IMR-90 (cell line): ENCODE results near the gene ARF1. TPM values are rescaled to one million over a fixed set of nuclear protein-coding genes. Genes with fewer than 3 reads are reported as not detected.

Experiments
- ATAC-seq: fragments of 200-7000 bp; cut with Tn5 transposase; 2 replicates; pipeline ENCODE4 v1.9.1; 2020; ENCODE audit warnings: low read depth, mild to moderate bottlenecking, moderate library complexity
- BruUV-seq: library from RNA; stranded (reverse); fragments of 400-500 nt; replicated peaks from 2 replicates; lab custom pipeline; 2021; lab: Mats Ljungman, UMichigan
- CTCF ChIA-PET: fragments of 300-600 bp; formaldehyde crosslinking; extraction: SDS; loops from one replicate; lab custom pipeline; 2021; ENCODE audit warnings: antibody characterized with exemption; lab: Yijun Ruan, JAX
- POLR2A ChIA-PET: fragments of 300-600 bp; sonication (Branson Sonifier 250); formaldehyde crosslinking; loops from one replicate; lab custom pipeline; 2022; ENCODE audit warnings: antibody characterized with exemption; ENCODE audit not compliant: unreplicated experiment; lab: Charles Lee
- DNase-seq: peaks from one replicate; pipeline ENCODE4 v3.0.0; 2013
- H2AFZ ChIP-seq: replicated peaks from 2 replicates; pipeline ENCODE3; 2013; ENCODE audit warnings: low read length, mild to moderate bottlenecking; ENCODE audit not compliant: poor library complexity
- H2AK5ac ChIP-seq: 2 replicates; pipeline ENCODE4 v1.6.1; 2013; ENCODE audit warnings: low read depth, low read length, inconsistent platforms
- H2AK9ac ChIP-seq: replicated peaks from 2 replicates; pipeline ENCODE3; 2013; ENCODE audit warnings: mild to moderate bottlenecking, low read depth, low read length, moderate library complexity; ENCODE audit not compliant: poor library complexity
- H2BK120ac ChIP-seq: 2 replicates; pipeline ENCODE4 v1.6.1; 2013; ENCODE audit warnings: low read depth, low read length, inconsistent platforms
- H2BK15ac ChIP-seq: 3 replicates; pipeline ENCODE4 v1.6.1; 2013; ENCODE audit warnings: low read depth, low read length, inconsistent platforms
- H2BK20ac ChIP-seq: 2 replicates; pipeline ENCODE4 v1.6.1; 2013; ENCODE audit warnings: low read depth, mild to moderate bottlenecking, inconsistent platforms, low read length, moderate library complexity
- H2BK5ac ChIP-seq: 2 replicates; pipeline ENCODE4 v1.6.1; 2013; ENCODE audit warnings: mild to moderate bottlenecking, low read depth, low read length, inconsistent platforms; ENCODE audit not compliant: poor library complexity, severe bottlenecking
- H3K14ac ChIP-seq: replicated peaks from 2 replicates; pipeline ENCODE4 v1.6.1; 2013; ENCODE audit warnings: low read depth, low read length, inconsistent platforms
- H3K18ac ChIP-seq: 2 replicates; pipeline ENCODE4 v1.6.1; 2013; ENCODE audit warnings: low read depth, low read length, control low read depth
- H3K23ac ChIP-seq: 2 replicates; pipeline ENCODE4 v1.6.1; 2013; ENCODE audit warnings: low read depth, low read length, inconsistent platforms
- H3K27ac ChIP-seq: 2 replicates; pipeline ENCODE4 v1.5.1; 2013; ENCODE audit warnings: mild to moderate bottlenecking, control low read depth, low read length; ENCODE audit not compliant: insufficient read depth
- H3K27me3 ChIP-seq: 2 replicates; pipeline ENCODE4 v1.6.1; 2013; ENCODE audit warnings: low read length; ENCODE audit not compliant: control insufficient read depth, insufficient read depth
- H3K36me3 ChIP-seq: 2 replicates; pipeline ENCODE4 v1.6.1; 2013; ENCODE audit warnings: low read length, mixed read lengths; ENCODE audit not compliant: control insufficient read depth, insufficient read depth
- H3K4ac ChIP-seq: 2 replicates; pipeline ENCODE4 v1.6.1; 2013; ENCODE audit warnings: low read depth, low read length, inconsistent platforms
- H3K4me1 ChIP-seq: 2 replicates; pipeline ENCODE4 v1.6.1; 2013; ENCODE audit warnings: low read length, mixed read lengths; ENCODE audit not compliant: control insufficient read depth, insufficient read depth
- H3K4me2 ChIP-seq: 2 replicates; pipeline ENCODE4 v1.6.1; 2013; ENCODE audit warnings: low read depth, mild to moderate bottlenecking, control low read depth, low read length, moderate library complexity
- H3K4me3 ChIP-seq: 2 replicates; pipeline ENCODE4 v1.5.1; 2013; ENCODE audit warnings: low read depth, mild to moderate bottlenecking, control low read depth, low read length, moderate library complexity; ENCODE audit not compliant: insufficient read depth
- H3K56ac ChIP-seq: 2 replicates; pipeline ENCODE4 v1.6.1; 2013; ENCODE audit warnings: low read length, inconsistent platforms; ENCODE audit not compliant: insufficient read depth; ENCODE audit errors: extremely low read depth
- H3K79me1 ChIP-seq, 2 experiments: 2 replicates each; pipeline ENCODE4 v1.6.1; 2013; ENCODE audit warnings: low read length in 2 of 2, inconsistent platforms in 1 of 2, low read depth in 1 of 2
- H3K9ac ChIP-seq: 2 replicates; pipeline ENCODE4 v1.6.1; 2013; ENCODE audit warnings: low read depth, low read length, control low read depth
- H3K9me1 ChIP-seq: 2 replicates; pipeline ENCODE4 v1.6.1; 2013; ENCODE audit warnings: low read length, inconsistent platforms; ENCODE audit not compliant: insufficient read depth
- H3K9me3 ChIP-seq: 2 replicates; pipeline ENCODE4 v1.6.1; 2013; ENCODE audit warnings: low read length; ENCODE audit not compliant: control insufficient read depth, insufficient read depth
- H4K20me1 ChIP-seq: 2 replicates; pipeline ENCODE4 v1.6.1; 2013; ENCODE audit warnings: low read length, inconsistent platforms; ENCODE audit not compliant: insufficient read depth
- H4K5ac ChIP-seq: 2 replicates; pipeline ENCODE4 v1.6.1; 2013; ENCODE audit warnings: mild to moderate bottlenecking, low read depth, low read length, control low read depth
- H4K8ac ChIP-seq, 2 experiments: 2 replicates each; pipeline ENCODE4 v1.6.1; 2013; ENCODE audit warnings: low read depth in 2 of 2, low read length in 2 of 2, control low read depth in 1 of 2, inconsistent platforms in 1 of 2
- H4K91ac ChIP-seq: 2 replicates; pipeline ENCODE4 v1.6.1; 2013; ENCODE audit warnings: low read depth, low read length, inconsistent platforms; ENCODE audit not compliant: insufficient read depth
- CHD1 ChIP-seq: IDR thresholded peaks from 2 replicates; pipeline ENCODE4 v1.6.1; 2012; ENCODE audit warnings: low read depth, low read length, improper control_type of control experiment
- RFX5 ChIP-seq: IDR thresholded peaks from 2 replicates; pipeline ENCODE4 v1.8.0; 2012; ENCODE audit warnings: low read depth, mild to moderate bottlenecking, low read length, moderate library complexity
- WGBS, 2 experiments: methylation state at CpG; one replicate each; pipeline versions ENCODE4 v1.1.5 to v1.1.7; 2013; ENCODE audit warnings: missing lambda C conversion rate in 2 of 2; ENCODE audit not compliant: insufficient read length in 1 of 2; ENCODE audit errors: extremely low coverage in 2 of 2; 5-methylcytosine and 5-hydroxymethylcytosine counted together
- dilution Hi-C: fragments of 300-500 bp; cut with HindIII; formaldehyde crosslinking; loops from one replicate; pipeline ENCODE4 v1.14.3; 2018; ENCODE audit warnings: low sequenced_read_pairs; ENCODE audit not compliant: unreplicated experiment
- in situ Hi-C: fragments of 300-500 bp; cut with MboI; formaldehyde crosslinking; loops from 3 replicates; pipeline ENCODE4 v1.14.3; 2019; ENCODE audit warnings: low sequenced_read_pairs, inconsistent platforms, mixed read lengths
- intact Hi-C: fragments of 100-400 bp; cut with micrococcal nuclease; formaldehyde crosslinking; loops from 2 replicates; pipeline ENCODE4 v1.10.0; 2022
- polyA plus RNA-seq, 3 experiments: library from polyadenylated mRNA; depleted of rRNA; stranded (reverse); fragments of >200 nt; gene quantifications; 2 replicates each; pipeline ENCODE4 v1.2.3, GENCODE V29; 2012; ENCODE audit warnings: low replicate concordance in 1 of 3
- total RNA-seq: library from RNA; depleted of rRNA; stranded (reverse); fragments of >200 nt; gene quantifications from 2 replicates; pipeline ENCODE4 v1.2.3, GENCODE V29; 2012

ARF1 gene
- total and polyA plus RNA-seq, 2 of the 4 experiments (the other 2 are of a cell fraction), result 330 to 1,100 TPM

- H4K8ac ChIP-seq, result peak overlapping the region; percentile 77 to 89
- intact Hi-C loops, result loop anchor here (5.0 to 10.0 kb wide), 4 partner anchors 86 to 598 kb away; partner anchors contain the start of gene WNT9A
- H3K27ac ChIP-seq, result peak overlapping the region; percentile 99
- peak overlapping the region; percentile 17; the same call in 1 of the 2 replicates for H2BK120ac ChIP-seq
- H2AFZ ChIP-seq, result peak overlapping the region; percentile 80
- BruUV-seq, result no TSS peak
- peak overlapping the region; percentile 100 for H3K4me3 ChIP-seq
- H2BK5ac ChIP-seq, result peak overlapping the region; percentile 97
- dilution Hi-C loops, result no loop called here
- ChIA-PET CTCF (no interaction called here), POLR2A (no interaction called here)
- peak overlapping the region; percentile 92 for H4K91ac ChIP-seq
- H3K4me2 ChIP-seq, result peak overlapping the region; percentile 98
- H2BK15ac ChIP-seq, result no peak overlapping the region
- peak overlapping the region; percentile 83 for H3K56ac ChIP-seq
- H3K18ac ChIP-seq, result peak overlapping the region; percentile 76
- peak overlapping the region; percentile 99 for H3K9ac ChIP-seq
- peaks cover 58% of the 10 kb centered on the region for H4K20me1 ChIP-seq
- no peak overlapping the region for H2BK20ac ChIP-seq
- DNase-seq, result peak; percentile 29
- H3K4me1 ChIP-seq, result peaks cover 27% of the 10 kb centered on the region
- H2AK9ac ChIP-seq, result peak overlapping the region; percentile 100
- peaks cover under 1 to 46% of the 10 kb centered on the region in 2 experiments; a peak in 2 of 4 replicates for H3K79me1 ChIP-seq
- no peaks in the 10 kb centered on the region for H3K9me3 ChIP-seq
- peaks cover 4% of the 10 kb centered on the region; the same call in 1 of the 2 replicates for H3K36me3 ChIP-seq
- in situ Hi-C loops, result loop anchor here (10.0 kb wide), 1 partner anchor 318 kb away; no protein-coding TSS in a partner anchor
- peaks cover 18% of the 10 kb centered on the region for H3K9me1 ChIP-seq
- ATAC-seq, result peak; percentile 8
- H3K4ac ChIP-seq, result peak overlapping the region; percentile 98
- peak overlapping the region; percentile 86 for H4K5ac ChIP-seq
- no peak for TF ChIP-seq RFX5
- peak; percentile 61; the same call in 1 of the 2 replicates for TF ChIP-seq CHD1
- no peaks in the 10 kb centered on the region for H3K27me3 ChIP-seq
- peak overlapping the region; percentile 62 for H3K14ac ChIP-seq
- peak overlapping the region; percentile 100 for H2AK5ac ChIP-seq
- peak overlapping the region; percentile 87 for H3K23ac ChIP-seq
- WGBS, 2 experiments, result 1% methylated on average over 32 of the region's 79 CpGs; no CpG with 5 or more reads in 1 of the 2 experiments
These were observed 686 bp downstream of the ARF1 start for GRCh38 chr1:228082918-228083870.
